Measurements from ENCODE around the gene LRRN2.

Gene LRRN2

GRCh38 chr1:204568576-204569315 lies 116.8 kb downstream of the LRRN2 start:
- Mint-ChIP-seq H3K27ac (peak overlapping the region; percentile 9 to 36 (median 24)), H3K27me3 (ENCODE audit: low read depth) (peaks cover 3% of the 10 kb centered on the region), H3K36me3 (ENCODE audit: low read depth) (no peaks in the 10 kb centered on the region), H3K9me3 (no peaks in the 10 kb centered on the region), H3K4me1 (peaks cover 21% of the 10 kb centered on the region), H3K4me3 (no peak overlapping the region)
- no peak for TF ChIP-seq CTCF (IDR thresholded peaks at IDR 0.05; ENCODE audit: unreplicated experiment in 3 of 3)

All from nephron (organoid).